CD4-positive, alpha-beta T cell treated with Interleukin-15 for 1 hour (primary cell): ENCODE measurements around the gene KLHDC4.
"Not testable (repeated sequence)": the region's sequence is repeated elsewhere in the genome, so short reads cannot be mapped to it uniquely, and the experiment has no call there.

ENCODE experiments used
- DNase-seq: peaks from one replicate; pipeline ENCODE4 v3.0.0-alpha.2; 2020

The KLHDC4 gene

GRCh38 chr16:87765776-87766484, at the start of gene KLHDC4:
TSS of gene KLHDC4 (minus strand) at chr16:87765986. CDS start at chr16:87765890, 96 bp downstream.
- DNase-seq, result peak; percentile 88

- no peak for DNase-seq
Observed at GRCh38 chr16:87815567-87815966, 49.8 kb upstream of the KLHDC4 start.

GRCh38 chr16:87812200-87812656, 46.4 kb upstream of the KLHDC4 start:
- no peak for DNase-seq

GRCh38 chr16:87811454-87811853, 45.7 kb upstream of the KLHDC4 start:
- DNase-seq, result not testable (repeated sequence)

GRCh38 chr16:87809150-87809902, 43.5 kb upstream of the KLHDC4 start:
- DNase-seq, result no peak

- DNase-seq, result no peak
Observed at GRCh38 chr16:87808108-87808507, 42.3 kb upstream of the KLHDC4 start.

GRCh38 chr16:87806641-87807546, 41.1 kb upstream of the KLHDC4 start:
- peak; percentile 52 for DNase-seq

GRCh38 chr16:87806261-87806640, 40.5 kb upstream of the KLHDC4 start:
- DNase-seq, result no peak

GRCh38 chr16:87803385-87803784, 37.6 kb upstream of the KLHDC4 start:
- DNase-seq, result no peak

GRCh38 chr16:87802670-87803069, 36.9 kb upstream of the KLHDC4 start:
- no peak for DNase-seq

GRCh38 chr16:87801679-87802259, 36.0 kb upstream of the KLHDC4 start:
- no peak for DNase-seq

GRCh38 chr16:87800497-87800896, 34.7 kb upstream of the KLHDC4 start:
- no peak for DNase-seq

- DNase-seq, result no peak
Observed at GRCh38 chr16:87795336-87795735, 29.6 kb upstream of the KLHDC4 start.

- DNase-seq, result no peak
Observed at GRCh38 chr16:87794485-87795078, 28.8 kb upstream of the KLHDC4 start.

GRCh38 chr16:87792205-87792565, 26.4 kb upstream of the KLHDC4 start:
- no peak for DNase-seq

GRCh38 chr16:87791295-87792204, 25.8 kb upstream of the KLHDC4 start:
- no peak for DNase-seq

GRCh38 chr16:87790292-87791100, 24.7 kb upstream of the KLHDC4 start:
- DNase-seq, result no peak

GRCh38 chr16:87789437-87790291, 23.9 kb upstream of the KLHDC4 start:
- DNase-seq, result no peak

- DNase-seq, result not testable (repeated sequence)
Observed at GRCh38 chr16:87788730-87789436, 23.1 kb upstream of the KLHDC4 start.
